Heart right ventricle (tissue), 16 donors: ENCODE data around the gene PI4KA. TPM values are rescaled to one million over a fixed set of nuclear protein-coding genes. Genes with fewer than 3 reads are reported as not detected.

Experiments
- ATAC-seq, 8 donors: fragments of 200-7000 bp; cut with Tn5 transposase; one replicate each; pipeline ENCODE4 v1.9.1; 2020; ENCODE audit warnings: mild to moderate bottlenecking in 8 of 8, moderate library complexity in 8 of 8, moderate number of reproducible peaks in 1 of 8
- DNase-seq, 2 donors: peaks; one replicate each; pipeline ENCODE4 v3.0.0-alpha.2; 2020
- H3K27ac ChIP-seq, 10 donors: fragments of 200-600 bp; sonication (generic) in 2 of 10; one replicate each; pipeline versions ENCODE4 v1.5.0 to v1.8.0; 2020 to 2022; ENCODE audit warnings: mild to moderate bottlenecking in 3 of 10
- H3K27me3 ChIP-seq, 7 donors: fragments of 200-600 bp; one replicate each; pipeline ENCODE4 v1.8.0; 2021 to 2022; ENCODE audit warnings: mild to moderate bottlenecking in 2 of 7
- H3K36me3 ChIP-seq, 9 donors: fragments of 200-600 bp; sonication (generic) in 1 of 9; one replicate each; pipeline versions ENCODE4 v1.5.0 to v1.8.0; 2020 to 2022; ENCODE audit warnings: mild to moderate bottlenecking in 2 of 9
- H3K4me1 ChIP-seq, 9 donors: fragments of 200-600 bp; sonication (generic) in 1 of 9; one replicate each; pipeline versions ENCODE4 v1.5.0 to v1.8.0; 2020 to 2022; ENCODE audit warnings: mild to moderate bottlenecking in 4 of 9
- H3K4me3 ChIP-seq, 10 donors: fragments of 200-600 bp; sonication (generic) in 2 of 10; one replicate each; pipeline versions ENCODE4 v1.5.0 to v1.8.0; 2020 to 2022; ENCODE audit warnings: mild to moderate bottlenecking in 7 of 10, moderate library complexity in 2 of 10
- H3K9me3 ChIP-seq, 11 donors: fragments of 200-600 bp in 10 of 11; sonication (generic) in 2 of 11; one replicate each; pipeline versions ENCODE4 v1.5.0 to v1.8.0; 2013 to 2022; ENCODE audit warnings: mild to moderate bottlenecking in 2 of 11, control low read depth in 1 of 11, moderate library complexity in 1 of 11
- CTCF ChIP-seq, 9 donors: fragments of 200-600 bp; sonication (generic) in 2 of 9; IDR thresholded peaks; one replicate each; pipeline versions ENCODE4 v1.5.0 to v1.8.0; 2021 to 2022; ENCODE audit warnings: antibody characterized with exemption in 9 of 9, mild to moderate bottlenecking in 5 of 9, moderate library complexity in 1 of 9
- WGBS, 2 donors: extraction: QIAGEN DNeasy Blood & Tissue Kit; methylation state at CpG; one replicate each; pipeline ENCODE4 v1.1.7; 2013; ENCODE audit warnings: inconsistent platforms in 1 of 2; 5-methylcytosine and 5-hydroxymethylcytosine counted together
- intact Hi-C, 10 donors: fragments of 100-400 bp; cut with DNase I; formaldehyde crosslinking; loops; one replicate each; pipeline versions ENCODE4 v1.11.1 to v1.14.2; 2022
- polyA plus RNA-seq, 2 donors: library from polyadenylated mRNA; stranded (reverse); fragments of 200-250 nt; gene quantifications; one replicate each; pipeline ENCODE4 v1.2.3, GENCODE V29; 2013
- total RNA-seq, 10 donors: library from RNA; stranded (reverse); fragmentation: NEBNext Ultra II Directional in 3 of 10; extraction: Animal tissue kit (Norgen Biotek cat#: 25700) in 3 of 10; gene quantifications; one replicate each; pipeline versions ENCODE4 v1.2.1 to v1.2.4, GENCODE V29; 2021 to 2023
- donor health status: Arrhythmogenic right ventricular cardiomyopathy.
- donor health status: ischemic (EF 13 %, LVEDD 7.1; RV severe dilation, severe dysfunction).
- donor health status: healthy with polysubstance abuse.
- donor health status: DM: no; HTN: yes; CAD: no.
- donor health status: DM: no; HTN: no; CAD: no.
- donor health status: ischemic (EF 25% LVEDD 6.9; RV normal size, moderate dysfunction).
- donor health status: ischemic (EF 25% LVEDD 5.7; RV mildly dilated, moderate dysfunction).
- donor health status: healthy.
- donor health status: DM: yes; HTN: yes; CAD: no.
- donor health status: Ischemic cardiomyopathy.
- donor health status: ischemic (EF 35%, LVEDD 5.7; RV mildly dilated, moderate dysfunction).
- donor health status: nonischemic (EF 11% LVEDD 7.7; RV severe dilation, severe dysfunction).
- donor health status: DM: yes; HTN: yes; CAD: no.
- donor health status: PGD.
- donor health status: ischemic (EF 29% LVEDD 5.4; RV normal size, mild dysfunction).
- donor health status: nonischemic (EF 23%, LVEDD 6.1; RV moderate dilation, normal function).

Gene PI4KA
- total and polyA plus RNA-seq, 12 donors: 32.3 to 55.2 (median 39.4) TPM

- H3K4me1 ChIP-seq: peaks cover 0 to 8% (median 0%) of the 10 kb centered on the region in 9 donors
- H3K36me3 ChIP-seq: peaks cover 0 to 91% (median 32%) of the 10 kb centered on the region in 9 donors
- TF ChIP-seq CTCF (IDR thresholded peaks at IDR 0.05): peak; percentile 33 to 69 (median 54)
- peak in 1 of 8 donors; percentile 27 for ATAC-seq
- peaks cover 0 to 12% (median 0%) of the 10 kb centered on the region in 11 donors for H3K9me3 ChIP-seq
- 76 to 80% methylated on average over 16 of the region's 16 CpGs for WGBS, 2 donors
- DNase-seq: no peak
- no peak overlapping the region for H3K27ac ChIP-seq
- intact Hi-C loops: no loop called here
- no peak overlapping the region for H3K4me3 ChIP-seq
- no peaks in the 10 kb centered on the region for H3K27me3 ChIP-seq
Observed at GRCh38 chr22:20741634-20742581, 116.7 kb downstream of the PI4KA start.

GRCh38 chr22:20741008-20741633, 117.5 kb downstream of the PI4KA start:
- peaks cover 0 to 83% (median 24%) of the 10 kb centered on the region in 9 donors for H3K36me3 ChIP-seq
- no peak overlapping the region for H3K27ac ChIP-seq
- H3K9me3 ChIP-seq: peaks cover 0 to 12% (median 0%) of the 10 kb centered on the region in 11 donors
- DNase-seq (no peak), ATAC-seq (no peak)
- intact Hi-C loops: no loop called here
- no peak overlapping the region for H3K4me3 ChIP-seq
- no peak for TF ChIP-seq CTCF (IDR thresholded peaks at IDR 0.05)
- H3K27me3 ChIP-seq: no peaks in the 10 kb centered on the region
- WGBS, 2 donors: 81 to 87% methylated on average over 6 of the region's 6 CpGs
- peaks cover 0 to 8% (median 0%) of the 10 kb centered on the region in 9 donors for H3K4me1 ChIP-seq

DNA sequence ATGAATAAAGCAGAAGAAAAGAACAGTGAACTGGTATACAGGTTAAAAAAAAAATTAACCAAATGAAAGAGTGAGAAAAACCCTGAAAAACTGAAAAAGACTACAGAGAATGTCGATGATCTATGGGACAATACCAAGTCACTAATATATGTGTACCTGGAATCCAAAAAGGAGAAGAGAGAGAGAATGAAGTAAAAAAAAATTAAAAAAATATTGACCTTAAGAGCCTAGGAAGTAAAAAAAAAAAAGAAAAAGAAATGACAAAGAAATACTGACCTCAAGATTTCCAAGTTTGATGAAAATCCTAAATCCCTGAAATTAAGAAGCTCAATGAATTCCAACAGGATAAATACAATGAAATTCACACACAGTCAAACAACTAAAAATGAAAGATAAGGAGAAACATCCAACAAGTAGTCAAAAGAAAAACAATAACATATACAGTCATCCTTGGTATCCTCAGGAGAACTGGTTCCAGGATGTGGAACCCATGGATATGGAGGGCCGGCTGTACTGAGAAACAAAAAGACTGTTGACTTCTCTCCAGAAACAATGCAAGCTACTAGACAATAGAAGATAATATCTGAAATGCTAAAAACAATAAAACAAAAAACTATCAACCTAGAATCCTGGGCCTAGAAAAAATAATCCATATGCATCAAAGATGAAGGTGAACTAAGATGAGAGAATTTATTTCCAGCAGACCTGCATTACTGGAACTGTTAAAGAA, 118.2 kb downstream of the PI4KA start:
- intact Hi-C loops: no loop called here
- H3K9me3 ChIP-seq: peaks cover 0 to 12% (median 0%) of the 10 kb centered on the region in 11 donors
- no peak for TF ChIP-seq CTCF (IDR thresholded peaks at IDR 0.05)
- no peaks in the 10 kb centered on the region for H3K27me3 ChIP-seq
- peaks cover 0 to 76% (median 24%) of the 10 kb centered on the region in 9 donors for H3K36me3 ChIP-seq
- DNase-seq (no peak), ATAC-seq (no peak)
- WGBS, 2 donors: 82 to 86% methylated on average over 2 of the region's 2 CpGs
- H3K4me3 ChIP-seq: no peak overlapping the region
- peaks cover 0 to 8% (median 0%) of the 10 kb centered on the region in 9 donors for H3K4me1 ChIP-seq
- no peak overlapping the region for H3K27ac ChIP-seq
